ENCODE results near the gene SMURF1.

GRCh38 chr7:99033765-99034164, 110.1 kb downstream of the SMURF1 start:
- TF ChIP-seq CTCF (IDR thresholded peaks at IDR 0.05; ENCODE audit: insufficient read depth, low read depth, low read length) = no peak
- no peak for TF ChIP-seq EZH2 (IDR thresholded peaks at IDR 0.05; ENCODE audit: insufficient read depth, low read length)
